HEK293 (cell line): ENCODE measurements around the gene SCN3A.

ENCODE experiments used
- BCL11B ChIP-seq: fragments of 450-650 bp; formaldehyde crosslinking; IDR thresholded peaks from 2 replicates; pipeline ENCODE4 v1.5.1; 2016; ENCODE audit warnings: low read depth, missing biosample characterization, missing genetic modification characterization
- CTCF ChIP-seq: fragments of 450-650 bp; formaldehyde crosslinking; IDR thresholded peaks from 2 replicates; pipeline ENCODE4 v1.5.1; 2016; ENCODE audit warnings: missing biosample characterization, missing genetic modification characterization
- TCF7L2 ChIP-seq: IDR thresholded peaks from 2 replicates; pipeline ENCODE4 v1.6.1; 2011; ENCODE audit warnings: low read depth, mild to moderate bottlenecking, inconsistent platforms, low read length, moderate library complexity, borderline replicate concordance
- YY2 ChIP-seq: fragments of 450-650 bp; formaldehyde crosslinking; IDR thresholded peaks from 2 replicates; pipeline ENCODE4 v1.5.1; 2016; ENCODE audit warnings: missing biosample characterization, missing genetic modification characterization
- ZBTB11 ChIP-seq: fragments of 450-650 bp; formaldehyde crosslinking; conservative IDR thresholded peaks from 2 replicates; pipeline ENCODE4 v1.5.1; 2016; ENCODE audit warnings: low read depth, missing biosample characterization, missing genetic modification characterization
- ZBTB21 ChIP-seq: fragments of 450-650 bp; formaldehyde crosslinking; IDR thresholded peaks from 2 replicates; pipeline ENCODE4 v1.5.1; 2017; ENCODE audit warnings: missing biosample characterization, missing genetic modification characterization
- ZNF10 ChIP-seq: fragments of 450-650 bp; formaldehyde crosslinking; IDR thresholded peaks from 2 replicates; pipeline ENCODE4 v1.5.1; 2017; ENCODE audit warnings: missing biosample characterization, missing genetic modification characterization
- ZNF114 ChIP-seq: fragments of 450-650 bp; formaldehyde crosslinking; IDR thresholded peaks from 2 replicates; pipeline ENCODE4 v1.5.0; 2017; ENCODE audit warnings: missing biosample characterization, missing genetic modification characterization
- ZNF121 ChIP-seq: fragments of 450-650 bp; formaldehyde crosslinking; IDR thresholded peaks from 2 replicates; pipeline ENCODE4 v1.5.1; 2016; ENCODE audit warnings: missing biosample characterization, missing genetic modification characterization
- ZNF16 ChIP-seq: fragments of 450-650 bp; formaldehyde crosslinking; IDR thresholded peaks from 2 replicates; pipeline ENCODE4 v1.5.1; 2016; ENCODE audit warnings: low read depth, missing biosample characterization, missing genetic modification characterization
- ZNF248 ChIP-seq: fragments of 450-650 bp; formaldehyde crosslinking; IDR thresholded peaks from 2 replicates; pipeline ENCODE4 v1.5.1; 2017; ENCODE audit warnings: missing biosample characterization, missing genetic modification characterization
- ZNF292 ChIP-seq: fragments of 450-650 bp; formaldehyde crosslinking; IDR thresholded peaks from 2 replicates; pipeline ENCODE4 v1.5.1; 2016; ENCODE audit warnings: low read depth, missing biosample characterization, missing genetic modification characterization, borderline replicate concordance
- ZNF37A ChIP-seq: fragments of 450-650 bp; IDR thresholded peaks from 2 replicates; pipeline ENCODE4 v1.5.1; 2018; ENCODE audit warnings: missing biosample characterization, missing genetic modification characterization
- TF ChIP-seq, protein P1 (sequence below): fragments of 450-650 bp; formaldehyde crosslinking; IDR thresholded peaks from 2 replicates; pipeline ENCODE4 v1.5.1; 2016; ENCODE audit warnings: missing biosample characterization, missing genetic modification characterization

DNA sequence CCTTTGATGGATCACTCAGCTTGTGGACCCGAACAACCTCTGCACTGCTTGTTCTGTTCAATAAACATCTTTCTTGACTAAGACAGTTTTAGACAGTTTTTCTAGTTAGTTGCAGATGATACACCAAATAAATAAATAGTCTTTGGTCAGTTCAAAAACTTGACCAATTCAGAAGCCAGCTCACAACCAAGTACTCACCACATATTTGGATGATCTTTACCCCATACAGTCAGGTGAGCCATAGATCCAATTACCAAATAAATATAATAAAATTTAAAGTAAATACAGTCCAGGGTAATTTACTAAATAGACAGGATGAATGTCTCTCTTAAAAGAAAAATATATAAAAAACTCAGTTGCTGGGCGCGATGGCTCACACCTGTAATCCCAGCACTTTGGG lies 18.2 kb downstream of the SCN3A start:
- no peak for TF ChIP-seq CTCF
- TF ChIP-seq TCF7L2 = no peak
- no peak for TF ChIP-seq ZNF114 (tag by site-specific recombination)
- TF ChIP-seq YY2 (tag by site-specific recombination) = no peak
- no peak for TF ChIP-seq ZNF121
- TF ChIP-seq ZNF37A (tag by site-specific recombination) = no peak
- no peak for TF ChIP-seq ZNF16 (tag by site-specific recombination)
- TF ChIP-seq ZBTB21 (tag by site-specific recombination) = no peak
- TF ChIP-seq, protein P1, sequence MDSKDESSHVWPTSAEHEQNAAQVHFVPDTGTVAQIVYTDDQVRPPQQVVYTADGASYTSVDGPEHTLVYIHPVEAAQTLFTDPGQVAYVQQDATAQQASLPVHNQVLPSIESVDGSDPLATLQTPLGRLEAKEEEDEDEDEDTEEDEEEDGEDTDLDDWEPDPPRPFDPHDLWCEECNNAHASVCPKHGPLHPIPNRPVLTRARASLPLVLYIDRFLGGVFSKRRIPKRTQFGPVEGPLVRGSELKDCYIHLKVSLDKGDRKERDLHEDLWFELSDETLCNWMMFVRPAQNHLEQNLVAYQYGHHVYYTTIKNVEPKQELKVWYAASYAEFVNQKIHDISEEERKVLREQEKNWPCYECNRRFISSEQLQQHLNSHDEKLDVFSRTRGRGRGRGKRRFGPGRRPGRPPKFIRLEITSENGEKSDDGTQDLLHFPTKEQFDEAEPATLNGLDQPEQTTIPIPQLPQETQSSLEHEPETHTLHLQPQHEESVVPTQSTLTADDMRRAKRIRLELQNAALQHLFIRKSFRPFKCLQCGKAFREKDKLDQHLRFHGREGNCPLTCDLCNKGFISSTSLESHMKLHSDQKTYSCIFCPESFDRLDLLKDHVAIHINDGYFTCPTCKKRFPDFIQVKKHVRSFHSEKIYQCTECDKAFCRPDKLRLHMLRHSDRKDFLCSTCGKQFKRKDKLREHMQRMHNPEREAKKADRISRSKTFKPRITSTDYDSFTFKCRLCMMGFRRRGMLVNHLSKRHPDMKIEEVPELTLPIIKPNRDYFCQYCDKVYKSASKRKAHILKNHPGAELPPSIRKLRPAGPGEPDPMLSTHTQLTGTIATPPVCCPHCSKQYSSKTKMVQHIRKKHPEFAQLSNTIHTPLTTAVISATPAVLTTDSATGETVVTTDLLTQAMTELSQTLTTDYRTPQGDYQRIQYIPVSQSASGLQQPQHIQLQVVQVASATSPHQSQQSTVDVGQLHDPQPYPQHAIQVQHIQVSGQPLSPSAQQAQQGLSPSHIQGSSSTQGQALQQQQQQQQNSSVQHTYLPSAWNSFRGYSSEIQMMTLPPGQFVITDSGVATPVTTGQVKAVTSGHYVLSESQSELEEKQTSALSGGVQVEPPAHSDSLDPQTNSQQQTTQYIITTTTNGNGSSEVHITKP (tag by site-specific recombination) = no peak
- TF ChIP-seq BCL11B = no peak
- no peak for TF ChIP-seq ZNF10
- no peak for TF ChIP-seq ZBTB11
- TF ChIP-seq ZNF292 = no peak
- TF ChIP-seq ZNF248 = no peak
